Prostate gland (tissue), 2 donors: Measurements from ENCODE around the gene COG8.

Source experiments
- POLR2A ChIP-seq: fragments of 450-650 bp; IDR thresholded peaks from one replicate; pipeline ENCODE4 v1.6.1; 2016; ENCODE audit warnings: antibody characterized with exemption, mild to moderate bottlenecking
- TF ChIP-seq, protein P1 (sequence below), 4 experiments: fragments of 200-600 bp in 2 of 4; fragments of 450-650 bp in 2 of 4; sonication (generic) in 2 of 4; IDR thresholded peaks; 1 replicate in 3 of 4; 2 replicates in 1 of 4; pipeline ENCODE4 v1.5.1; 2016 to 2019; ENCODE audit warnings: antibody characterized with exemption in 4 of 4, mild to moderate bottlenecking in 2 of 4, moderate library complexity in 2 of 4

DNA sequence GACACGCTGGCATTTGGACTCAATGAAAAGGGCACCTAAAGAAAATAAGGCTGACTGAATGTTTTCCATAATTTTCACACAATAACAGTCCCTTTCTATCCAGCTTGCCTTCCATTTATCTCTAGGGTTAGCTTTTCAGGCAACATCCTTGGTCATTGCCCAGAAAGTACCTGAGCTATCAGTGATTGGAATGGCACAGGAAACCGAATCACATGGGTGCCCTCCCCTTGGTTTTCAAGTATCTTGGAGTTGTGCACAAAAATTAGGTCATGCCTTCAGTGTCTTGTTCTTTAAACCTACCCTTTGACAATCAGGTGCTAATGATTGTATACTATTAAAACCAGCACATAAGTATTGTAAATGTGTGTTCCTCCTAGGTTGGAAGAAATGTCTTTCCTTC, 31.5 kb downstream of the COG8 start:
- no peak for TF ChIP-seq POLR2A
- TF ChIP-seq, protein P1, sequence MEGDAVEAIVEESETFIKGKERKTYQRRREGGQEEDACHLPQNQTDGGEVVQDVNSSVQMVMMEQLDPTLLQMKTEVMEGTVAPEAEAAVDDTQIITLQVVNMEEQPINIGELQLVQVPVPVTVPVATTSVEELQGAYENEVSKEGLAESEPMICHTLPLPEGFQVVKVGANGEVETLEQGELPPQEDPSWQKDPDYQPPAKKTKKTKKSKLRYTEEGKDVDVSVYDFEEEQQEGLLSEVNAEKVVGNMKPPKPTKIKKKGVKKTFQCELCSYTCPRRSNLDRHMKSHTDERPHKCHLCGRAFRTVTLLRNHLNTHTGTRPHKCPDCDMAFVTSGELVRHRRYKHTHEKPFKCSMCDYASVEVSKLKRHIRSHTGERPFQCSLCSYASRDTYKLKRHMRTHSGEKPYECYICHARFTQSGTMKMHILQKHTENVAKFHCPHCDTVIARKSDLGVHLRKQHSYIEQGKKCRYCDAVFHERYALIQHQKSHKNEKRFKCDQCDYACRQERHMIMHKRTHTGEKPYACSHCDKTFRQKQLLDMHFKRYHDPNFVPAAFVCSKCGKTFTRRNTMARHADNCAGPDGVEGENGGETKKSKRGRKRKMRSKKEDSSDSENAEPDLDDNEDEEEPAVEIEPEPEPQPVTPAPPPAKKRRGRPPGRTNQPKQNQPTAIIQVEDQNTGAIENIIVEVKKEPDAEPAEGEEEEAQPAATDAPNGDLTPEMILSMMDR (IDR thresholded peaks at IDR 0.05), result no peak
